Testis (tissue), 3 donors: ENCODE measurements around the gene PTPRN2. TPM values are rescaled to one million over a fixed set of nuclear protein-coding genes. Genes with fewer than 3 reads are reported as not detected.
"Not testable (repeated sequence)": the region's sequence is repeated elsewhere in the genome, so short reads cannot be mapped to it uniquely, and the experiment has no call there.

Source experiments
- DNase-seq: peaks from one replicate; pipeline ENCODE4 v3.0.0-alpha.2; 2019
- H3K27ac ChIP-seq, 2 donors: fragments of 200-600 bp; sonication (generic); one replicate each; pipeline ENCODE4 v1.5.1; 2019
- H3K27me3 ChIP-seq: fragments of 200-600 bp; sonication (generic); one replicate; pipeline ENCODE4 v1.5.1; 2019
- H3K36me3 ChIP-seq: fragments of 200-600 bp; sonication (generic); one replicate; pipeline ENCODE4 v1.5.1; 2017; ENCODE audit warnings: low read depth; ENCODE audit errors: missing control alignments
- H3K4me1 ChIP-seq: fragments of 200-600 bp; sonication (generic); one replicate; pipeline ENCODE4 v1.5.1; 2019
- H3K4me3 ChIP-seq, 2 donors: fragments of 200-600 bp; sonication (generic); one replicate each; pipeline ENCODE4 v1.5.1; 2017 to 2019
- H3K9me3 ChIP-seq: fragments of 200-600 bp; sonication (generic); one replicate; pipeline ENCODE4 v1.5.1; 2017
- CTCF ChIP-seq, 3 experiments: fragments of 450-650 bp in 2 of 3; fragments of 200-600 bp in 1 of 3; sonication (generic) in 1 of 3; IDR thresholded peaks; one replicate each; pipeline ENCODE4 v1.5.1; 2016 to 2019; ENCODE audit warnings: antibody characterized with exemption in 3 of 3, mild to moderate bottlenecking in 2 of 3, moderate library complexity in 1 of 3
- POLR2A ChIP-seq: fragments of 450-650 bp; IDR thresholded peaks from one replicate; pipeline ENCODE4 v1.6.1; 2017; ENCODE audit warnings: antibody characterized with exemption, mild to moderate bottlenecking, moderate library complexity
- WGBS, 2 donors: methylation state at CpG; one replicate each; pipeline ENCODE4 v1.1.5; 2018; 5-methylcytosine and 5-hydroxymethylcytosine counted together
- intact Hi-C: fragments of 100-400 bp; cut with DNase I; formaldehyde crosslinking; loops from one replicate; pipeline ENCODE4 v1.15.1; 2023; ENCODE audit warnings: low total_unique reads
- polyA plus RNA-seq: library from polyadenylated mRNA; stranded (reverse); fragments of 350-450 nt; fragmentation: Illumina TruSeq; extraction: RNeasy Lipid Tissue Mini Kit (QIAGEN cat#74804); gene quantifications from one replicate; pipeline ENCODE4 v1.2.3, GENCODE V29; 2014; ENCODE audit warnings: low read depth, low replicate concordance; ENCODE audit not compliant: insufficient read depth
- total RNA-seq, 2 donors: library from RNA; depleted of rRNA; stranded (reverse); fragments of >200 nt; gene quantifications; one replicate each; pipeline ENCODE4 v1.2.3, GENCODE V29; 2016

Gene PTPRN2
- total and polyA plus RNA-seq, 3 donors from 2014 or later: 9.3 to 10.8 (median 9.8) TPM

- TF ChIP-seq POLR2A: no peak
- TF ChIP-seq CTCF (IDR thresholded peaks at IDR 0.05): no peak
- Histone ChIP-seq H3K36me3 (no peaks in the 10 kb centered on the region), H3K9me3 (no peaks in the 10 kb centered on the region), H3K27ac (no peak overlapping the region), H3K4me3 (no peak overlapping the region), H3K27me3 (no peaks in the 10 kb centered on the region), H3K4me1 (peaks cover 7% of the 10 kb centered on the region)
- DNase-seq: no peak
- WGBS, 2 donors: 83 to 93% methylated on average over 2 to 6 of the region's 6 CpGs
- intact Hi-C loops: no loop called here
Observed at GRCh38 chr7:157849341-157849596, 738.4 kb downstream of the PTPRN2 start.

GRCh38 chr7:157848508-157849340, 738.9 kb downstream of the PTPRN2 start:
- DNase-seq: no peak
- Histone ChIP-seq H3K27ac (no peak overlapping the region), H3K4me3 (no peak overlapping the region), H3K9me3 (no peaks in the 10 kb centered on the region), H3K4me1 (peaks cover 7% of the 10 kb centered on the region), H3K36me3 (no peaks in the 10 kb centered on the region), H3K27me3 (no peaks in the 10 kb centered on the region)
- intact Hi-C loops: no loop called here
- WGBS, 2 donors: 92 to 95% methylated on average over 21 to 32 of the region's 32 CpGs
- TF ChIP-seq POLR2A (no peak), CTCF (IDR thresholded peaks at IDR 0.05) (no peak)

GRCh38 chr7:157847756-157848487, 739.7 kb downstream of the PTPRN2 start:
- H3K4me3 ChIP-seq, intact Hi-C loops, H3K4me1 ChIP-seq, DNase-seq, H3K36me3 ChIP-seq, H3K27ac ChIP-seq, H3K9me3 ChIP-seq, H3K27me3 ChIP-seq: not testable (repeated sequence)
- 86 to 88% methylated on average over 14 of the region's 14 CpGs for WGBS, 2 donors

GRCh38 chr7:157846746-157847145, 740.9 kb downstream of the PTPRN2 start:
- intact Hi-C loops, H3K4me3 ChIP-seq, H3K27ac ChIP-seq, H3K36me3 ChIP-seq, H3K9me3 ChIP-seq, H3K27me3 ChIP-seq, DNase-seq, H3K4me1 ChIP-seq: not testable (repeated sequence)
- 84 to 86% methylated on average over 12 of the region's 12 CpGs for WGBS, 2 donors

- 81 to 86% methylated on average over 11 of the region's 11 CpGs for WGBS, 2 donors
- H3K4me3 ChIP-seq: no peak overlapping the region
- intact Hi-C loops: no loop called here
- no peaks in the 10 kb centered on the region for H3K27me3 ChIP-seq
- no peak overlapping the region for H3K27ac ChIP-seq
- H3K4me1 ChIP-seq: peaks cover 4% of the 10 kb centered on the region
- no peaks in the 10 kb centered on the region for H3K36me3 ChIP-seq
- TF ChIP-seq POLR2A (no peak), CTCF (IDR thresholded peaks at IDR 0.05) (no peak)
- no peaks in the 10 kb centered on the region for H3K9me3 ChIP-seq
- no peak for DNase-seq
Observed at GRCh38 chr7:157846271-157846670, 741.4 kb downstream of the PTPRN2 start.
